IPS DF 19.7 (cell line): ENCODE results near the gene LAMC1.

ENCODE experiments used
- DNase-seq: peaks from one replicate; pipeline ENCODE4 v3.0.0-alpha.2; 2013; ENCODE audit warnings: low read depth, low spot score

The LAMC1 gene

GRCh38 chr1:183021405-183022201 is 1.6 kb upstream of the LAMC1 start:
- no peak for DNase-seq

DNA sequence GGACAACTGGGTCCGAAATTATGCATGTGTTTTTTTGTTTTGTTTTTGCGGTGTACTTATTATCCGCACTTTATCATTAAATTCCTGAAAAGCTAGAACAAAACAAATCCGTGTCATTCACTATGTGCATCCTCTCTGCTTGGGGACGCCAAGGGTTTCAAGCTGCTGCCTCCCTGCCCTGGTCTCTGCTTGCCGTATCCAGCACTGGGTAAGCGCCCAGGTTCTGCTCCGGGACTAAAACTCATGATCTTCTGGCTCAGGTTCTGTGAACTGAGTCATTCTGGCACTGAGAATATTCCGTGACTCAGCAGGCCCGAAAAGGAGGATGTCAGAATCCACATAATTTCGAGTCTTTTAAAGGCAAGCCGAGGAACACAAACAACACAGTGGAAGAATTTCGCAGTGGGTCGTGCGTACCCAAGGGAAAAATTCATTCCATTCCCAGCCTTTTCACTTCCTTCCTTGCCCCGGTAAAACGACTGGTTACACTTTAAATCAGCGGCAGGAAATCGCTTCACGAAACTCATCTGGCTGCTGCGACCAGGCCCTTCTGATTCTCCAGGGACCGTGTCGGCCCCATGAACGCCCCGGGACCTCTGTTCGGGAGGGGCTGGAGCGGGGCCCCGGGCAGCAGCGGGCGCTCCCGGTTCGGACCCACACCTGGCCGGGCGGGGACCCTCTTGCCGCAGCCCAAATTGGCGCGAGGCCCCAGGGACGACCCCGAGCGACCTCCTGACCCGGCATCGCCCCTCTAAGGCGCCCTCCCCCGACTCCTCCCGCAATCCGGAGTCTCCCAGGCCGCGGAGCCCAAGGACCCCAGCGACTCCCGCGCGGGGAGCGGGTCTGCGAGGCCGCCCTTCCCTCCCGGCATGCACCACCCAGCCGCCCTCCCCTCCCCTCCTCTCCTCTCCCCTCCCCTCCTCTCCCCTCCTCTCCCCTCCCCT is 746 bp upstream of the LAMC1 start:
- no peak for DNase-seq

DNA sequence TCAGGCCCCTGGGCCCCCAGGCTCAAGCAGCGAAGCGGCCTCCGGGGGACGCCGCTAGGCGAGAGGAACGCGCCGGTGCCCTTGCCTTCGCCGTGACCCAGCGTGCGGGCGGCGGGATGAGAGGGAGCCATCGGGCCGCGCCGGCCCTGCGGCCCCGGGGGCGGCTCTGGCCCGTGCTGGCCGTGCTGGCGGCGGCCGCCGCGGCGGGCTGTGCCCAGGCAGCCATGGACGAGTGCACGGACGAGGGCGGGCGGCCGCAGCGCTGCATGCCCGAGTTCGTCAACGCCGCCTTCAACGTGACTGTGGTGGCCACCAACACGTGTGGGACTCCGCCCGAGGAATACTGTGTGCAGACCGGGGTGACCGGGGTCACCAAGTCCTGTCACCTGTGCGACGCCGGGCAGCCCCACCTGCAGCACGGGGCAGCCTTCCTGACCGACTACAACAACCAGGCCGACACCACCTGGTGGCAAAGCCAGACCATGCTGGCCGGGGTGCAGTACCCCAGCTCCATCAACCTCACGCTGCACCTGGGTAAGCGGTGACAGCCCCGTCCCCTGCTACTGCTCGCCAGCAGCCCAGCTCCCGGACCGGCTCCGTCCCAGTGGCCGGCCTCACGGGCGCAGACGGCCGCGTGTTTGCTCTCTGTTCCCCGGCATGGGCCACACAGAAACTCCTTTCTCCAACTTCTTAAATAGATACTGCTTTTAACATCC is 539 bp downstream of the LAMC1 start:
- no peak for DNase-seq

- no peak for DNase-seq
Measured at GRCh38 chr1:183024317-183025009, 1.2 kb downstream of the LAMC1 start.

DNA sequence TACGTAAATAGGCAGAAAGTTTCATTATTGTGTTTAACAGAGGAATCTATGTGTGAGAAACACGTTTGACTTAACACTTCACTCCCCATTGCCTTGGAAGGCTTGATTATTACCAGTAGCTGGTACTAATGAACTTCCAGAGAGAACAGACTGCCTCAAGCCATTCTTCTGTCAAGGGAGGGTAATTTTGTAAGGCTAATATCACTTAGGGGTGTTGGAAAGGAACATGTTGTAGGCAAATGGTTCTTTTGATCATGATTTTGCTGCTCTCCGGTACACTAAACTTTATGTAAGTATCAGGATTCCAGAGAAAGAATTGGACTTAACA is 1.8 kb downstream of the LAMC1 start:
- DNase-seq = no peak

- DNase-seq = no peak
Measured at GRCh38 chr1:183025782-183026774, 2.9 kb downstream of the LAMC1 start.

DNA sequence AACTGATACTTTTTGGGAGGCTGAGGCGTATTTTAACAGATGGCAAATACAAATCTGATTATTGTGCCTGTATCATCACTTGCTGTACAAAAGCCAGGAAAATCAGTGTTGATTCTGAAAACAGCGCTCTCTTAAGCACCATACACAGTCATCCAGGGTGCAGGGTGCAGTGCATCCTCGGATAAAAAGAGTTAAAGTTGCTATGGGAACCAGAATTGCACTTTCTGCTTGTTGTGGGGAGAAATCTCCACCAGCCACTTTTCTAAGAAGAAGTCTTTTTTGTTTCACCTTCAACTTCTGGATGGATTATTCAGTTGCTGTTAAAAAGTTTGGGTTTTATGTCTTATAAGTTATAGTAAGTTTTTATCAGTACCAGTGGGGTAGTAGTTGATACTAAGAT is 3.8 kb downstream of the LAMC1 start:
- DNase-seq = no peak

DNA sequence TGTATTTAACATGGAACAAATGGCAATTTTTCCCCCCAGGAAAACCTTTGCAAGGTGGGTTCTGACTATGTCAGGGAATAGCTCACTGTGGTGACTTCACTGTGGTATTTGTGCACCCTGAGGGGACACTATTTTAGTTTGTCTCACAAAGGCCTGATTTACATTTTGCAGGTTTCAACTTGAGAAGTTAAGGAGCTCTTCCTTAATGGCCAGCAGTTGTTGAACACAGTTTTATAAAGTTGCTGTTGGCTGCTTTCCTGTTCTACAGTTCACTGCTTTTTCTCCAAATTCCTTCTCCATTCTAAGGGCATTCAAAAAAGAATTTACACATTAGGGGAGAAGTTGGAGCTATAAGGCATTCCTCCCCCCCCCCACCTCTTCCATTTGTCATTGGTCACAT is 4.6 kb downstream of the LAMC1 start:
- no peak for DNase-seq

DNA sequence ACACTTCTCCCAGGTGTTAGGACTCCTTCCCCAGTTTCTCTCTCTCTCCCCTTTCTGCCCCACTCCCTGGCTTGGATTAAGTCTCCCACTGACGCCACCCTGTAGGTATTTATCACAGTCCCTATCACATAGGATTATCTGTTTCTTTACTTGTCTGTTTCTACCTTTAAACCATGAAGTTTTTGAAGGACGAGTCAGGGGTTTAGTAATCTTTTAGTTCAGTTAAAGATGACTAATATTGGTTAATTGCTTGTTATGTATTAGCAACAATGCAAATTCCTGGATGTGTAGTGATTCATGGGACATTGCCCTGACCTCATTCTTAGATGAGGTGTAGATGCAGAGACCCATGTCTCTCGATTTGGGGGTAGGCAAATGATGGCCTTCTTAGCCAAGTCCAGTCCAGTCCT is 6.4 kb downstream of the LAMC1 start:
- DNase-seq = no peak

DNA sequence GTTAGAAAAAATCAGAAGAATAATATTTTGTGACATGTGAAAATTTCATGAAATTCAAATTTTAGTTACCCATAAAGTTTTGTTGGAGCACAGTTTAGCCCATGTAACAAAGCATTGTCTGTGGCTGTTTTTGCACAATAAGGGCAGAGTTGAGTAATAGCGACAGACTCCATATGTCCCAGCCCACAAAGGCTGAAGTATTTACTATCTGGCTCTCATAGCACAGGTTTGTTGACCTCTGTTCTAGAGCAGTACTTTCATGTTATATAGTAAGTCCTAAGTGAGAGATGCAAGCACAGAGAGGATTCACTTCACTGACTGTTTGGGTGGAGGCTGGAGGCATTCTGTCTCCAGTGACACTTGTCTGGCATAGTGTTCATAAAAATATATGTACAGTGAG is 6.8 kb downstream of the LAMC1 start:
- no peak for DNase-seq

DNA sequence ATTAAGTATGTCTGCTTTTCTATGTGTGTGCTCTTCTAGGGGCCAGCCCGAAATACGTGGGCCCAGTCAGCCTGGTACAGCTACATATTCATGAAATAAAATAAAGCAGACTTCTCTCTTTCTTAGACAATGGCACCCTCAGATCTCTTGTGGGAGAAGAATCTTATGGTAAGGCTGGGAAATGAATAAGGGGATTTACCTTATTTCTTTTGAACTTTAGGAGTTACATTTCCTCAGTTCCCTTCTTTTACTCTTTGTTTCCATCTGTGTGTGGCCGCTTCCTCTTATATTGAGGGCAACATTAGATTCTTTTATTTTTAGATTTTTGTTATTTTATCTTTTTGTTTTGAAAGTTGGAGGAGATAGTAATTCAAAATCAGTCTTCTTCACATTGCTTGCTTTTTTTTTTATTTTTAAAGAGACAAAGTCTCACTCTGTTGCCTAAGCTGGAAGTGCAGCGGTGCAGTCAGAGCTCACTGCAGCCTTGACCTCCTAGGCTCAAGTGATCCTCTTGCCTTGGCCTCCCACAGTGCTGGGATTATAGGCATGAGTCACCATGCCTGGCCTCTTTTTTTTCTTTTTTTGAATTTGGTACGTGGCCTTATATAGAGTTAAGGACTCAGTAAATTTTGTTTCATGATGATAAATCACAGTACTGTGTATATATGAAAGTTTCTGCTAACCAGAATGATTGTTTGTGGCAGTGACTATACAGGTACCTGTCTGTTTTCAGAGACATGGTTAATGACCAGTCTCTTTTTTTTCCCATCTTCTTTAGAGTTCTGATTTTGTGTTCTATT is 9.1 kb downstream of the LAMC1 start:
- DNase-seq = no peak

- no peak for DNase-seq
Measured at GRCh38 chr1:183033205-183033604, 10.0 kb downstream of the LAMC1 start.

DNA sequence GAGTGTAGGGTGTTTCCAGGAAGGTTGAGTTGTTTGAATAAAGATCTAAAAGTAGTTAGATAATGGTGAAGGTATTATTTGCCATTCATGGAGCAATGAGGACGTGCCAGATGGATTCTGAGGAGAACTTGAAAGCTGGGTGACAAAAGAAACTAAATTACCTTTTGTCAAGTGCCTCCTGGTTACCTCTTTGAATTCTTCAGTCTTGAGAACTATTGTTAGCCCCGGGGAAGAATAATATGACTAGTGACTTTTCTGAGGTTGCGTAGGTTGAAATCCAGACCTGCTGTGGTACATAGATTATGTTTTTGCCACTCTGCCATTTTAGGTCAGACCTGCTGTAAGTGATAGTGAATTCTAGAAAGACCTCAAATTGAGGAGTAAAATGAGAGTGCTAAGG is 11.5 kb downstream of the LAMC1 start:
- no peak for DNase-seq

GRCh38 chr1:183038333-183038866 is 15.2 kb downstream of the LAMC1 start:
- no peak for DNase-seq

- DNase-seq = no peak
Measured at GRCh38 chr1:183038913-183039312, 15.7 kb downstream of the LAMC1 start.

DNA sequence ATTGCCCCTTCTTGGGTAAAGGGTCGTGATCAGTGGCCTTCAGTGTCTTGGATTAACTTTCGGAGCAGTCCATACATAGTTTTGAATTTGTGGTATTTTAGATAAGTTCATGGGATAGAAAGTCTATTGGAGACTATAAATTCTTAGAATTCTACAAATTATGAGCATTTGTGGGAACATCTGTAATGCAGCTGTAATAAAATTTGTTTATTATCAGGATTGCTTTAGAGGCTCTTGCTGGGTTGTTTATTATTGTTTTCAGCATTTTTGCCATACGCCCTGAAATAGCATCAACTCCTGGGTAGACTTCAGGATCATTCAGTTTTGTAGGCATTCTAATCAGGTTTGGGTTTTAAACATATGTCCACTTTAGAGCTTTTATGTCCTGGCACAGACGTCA is 16.1 kb downstream of the LAMC1 start:
- no peak for DNase-seq

GRCh38 chr1:183039985-183040447 is 16.8 kb downstream of the LAMC1 start:
- no peak for DNase-seq

- DNase-seq = no peak
Measured at GRCh38 chr1:183040547-183040971, 17.3 kb downstream of the LAMC1 start.

GRCh38 chr1:183043254-183043653 is 20.0 kb downstream of the LAMC1 start:
- DNase-seq = no peak
